Urinary bladder (tissue), 4 donors: ENCODE results near the gene BTG1. TPM values are rescaled to one million over a fixed set of nuclear protein-coding genes. Genes with fewer than 3 reads are reported as not detected.
"Not testable (repeated sequence)": the region's sequence is repeated elsewhere in the genome, so short reads cannot be mapped to it uniquely, and the experiment has no call there.

ENCODE experiments used
- DNase-seq: peaks from one replicate; pipeline ENCODE4 v3.0.0-alpha.2; 2015; ENCODE audit errors: extremely low spot score
- H3K27ac ChIP-seq: one replicate; pipeline ENCODE4 v1.5.1; 2013; ENCODE audit warnings: low read depth, mild to moderate bottlenecking, moderate library complexity
- H3K36me3 ChIP-seq: one replicate; pipeline ENCODE4 v1.6.1; 2013; ENCODE audit warnings: mild to moderate bottlenecking, moderate library complexity; ENCODE audit not compliant: insufficient read depth
- H3K4me1 ChIP-seq: one replicate; pipeline ENCODE4 v1.6.1; 2013; ENCODE audit warnings: mild to moderate bottlenecking, moderate library complexity; ENCODE audit not compliant: insufficient read depth
- H3K4me3 ChIP-seq: one replicate; pipeline ENCODE4 v1.5.1; 2013; ENCODE audit warnings: low read depth, low read length
- whole genome bisulfite sequencing: extraction: QIAGEN DNeasy Blood & Tissue Kit; methylation state at CpG from one replicate; pipeline ENCODE4 v1.1.7; 2013; 5-methylcytosine and 5-hydroxymethylcytosine counted together
- polyA plus RNA-seq: library from polyadenylated mRNA; stranded (reverse); fragments of 200-250 nt; gene quantifications from one replicate; pipeline ENCODE4 v1.2.3, GENCODE V29; 2013
- total RNA-seq: library from RNA; depleted of rRNA; stranded (reverse); fragments of >200 nt; gene quantifications from one replicate; pipeline ENCODE4 v1.2.3, GENCODE V29; 2014
- donor health status: healthy with polysubstance abuse.
- donor health status: healthy.

BTG1 gene
- total and polyA plus RNA-seq, 2 donors: 32.8 to 50.6 TPM

DNA sequence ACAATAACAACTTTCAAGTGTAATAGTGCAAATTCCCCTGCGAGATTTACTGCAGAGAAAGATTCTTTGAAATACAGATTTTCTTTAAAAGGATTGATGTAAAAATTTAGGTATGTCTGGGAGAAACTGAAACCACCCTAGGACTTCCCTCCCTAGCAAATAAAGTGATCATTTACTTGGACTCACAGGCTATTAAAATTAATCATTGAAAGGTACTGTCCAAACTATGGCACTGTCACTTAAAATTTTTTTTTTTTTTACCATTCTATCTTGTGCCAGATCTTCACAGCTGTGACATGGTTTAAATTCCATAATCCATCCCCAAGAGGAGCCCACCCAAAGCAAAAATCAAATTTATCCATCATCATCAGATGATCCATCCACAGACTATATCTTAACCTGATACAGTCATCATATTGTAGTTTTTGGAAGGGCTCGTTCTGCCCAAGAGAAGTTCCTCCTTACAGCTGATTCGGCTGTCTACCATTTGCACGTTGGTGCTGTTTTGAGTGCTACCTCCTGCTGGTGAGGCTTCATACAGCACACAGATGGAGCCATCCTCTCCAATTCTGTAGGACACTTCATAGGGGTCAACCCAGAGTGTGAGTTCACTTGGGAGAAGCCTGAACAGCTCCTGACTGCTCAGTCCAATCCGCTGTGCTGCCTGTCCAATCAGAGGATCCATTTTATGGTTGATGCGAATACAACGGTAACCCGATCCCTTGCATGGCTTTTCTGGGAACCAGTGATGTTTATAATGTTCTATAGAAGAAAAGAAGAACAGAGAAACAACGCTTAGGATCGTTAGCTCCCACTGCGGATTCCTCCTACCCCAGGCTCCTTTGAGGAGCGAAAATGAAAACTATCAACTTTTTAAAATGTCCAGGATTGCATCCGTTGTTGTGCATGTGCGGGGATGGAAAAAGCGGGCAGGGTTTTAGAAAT is 1.7 kb downstream of the BTG1 start:
- no peaks in the 10 kb centered on the region for H3K4me1 ChIP-seq
- peak overlapping the region; percentile 94 for H3K4me3 ChIP-seq
- DNase-seq: peak; percentile 73
- peak overlapping the region; percentile 99 for H3K27ac ChIP-seq
- H3K36me3 ChIP-seq: no peaks in the 10 kb centered on the region
- 1% methylated on average over 15 of the region's 15 CpGs for WGBS

DNA sequence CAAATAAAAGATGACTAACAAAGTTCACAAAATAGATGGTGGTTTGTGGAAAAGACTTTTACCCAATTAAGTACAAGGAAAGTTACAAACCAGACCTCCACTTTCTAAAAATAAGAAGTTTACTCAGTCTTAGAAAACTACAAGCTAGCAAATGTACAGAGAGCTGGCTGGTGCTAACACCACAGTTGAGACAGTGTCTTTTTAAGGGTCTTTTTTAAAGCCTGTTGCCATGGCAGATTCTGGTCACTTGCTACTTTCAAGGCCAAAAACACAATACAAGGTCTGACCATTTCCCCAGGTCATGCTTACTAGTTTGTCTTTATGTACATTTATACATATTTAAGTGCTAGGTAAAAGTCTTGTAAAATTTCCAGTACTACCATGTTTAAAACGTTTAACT is 2.4 kb downstream of the BTG1 start:
- 6% methylated on average over 1 of the region's 1 CpG for WGBS
- no peaks in the 10 kb centered on the region for H3K4me1 ChIP-seq

DNA sequence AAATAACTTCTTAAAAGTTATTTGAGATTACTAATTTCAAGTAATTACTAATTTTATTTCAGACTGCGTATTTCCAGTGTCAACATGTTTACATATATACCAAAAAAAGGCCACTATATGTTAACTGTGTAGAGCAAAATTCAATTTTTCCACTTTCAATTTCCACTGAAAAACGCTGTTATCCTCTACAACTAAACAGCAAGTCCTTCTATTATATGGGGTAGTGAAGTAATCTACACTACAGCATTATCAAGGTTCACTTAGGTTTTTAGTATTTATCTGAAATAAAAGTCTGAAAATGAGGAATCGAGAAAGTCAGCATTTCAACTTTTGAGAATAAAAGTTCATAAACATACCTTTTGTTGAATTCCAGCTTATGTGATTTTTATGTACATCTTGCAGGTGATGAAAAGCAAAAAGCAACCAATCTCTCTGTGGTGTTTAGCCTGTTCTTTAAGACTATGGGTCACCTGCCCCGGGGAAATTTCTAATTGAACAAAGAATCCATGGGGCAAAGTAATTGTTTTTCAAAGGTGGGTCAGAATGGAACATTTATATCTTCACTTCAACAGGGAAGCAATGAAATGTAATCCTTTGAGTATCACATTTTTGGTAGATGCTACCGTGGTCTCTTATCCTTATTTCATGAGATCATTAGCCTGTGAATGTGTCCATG is 3.3 kb downstream of the BTG1 start:
- DNase-seq: no peak
- peak overlapping the region; percentile 18 for H3K27ac ChIP-seq
- H3K4me3 ChIP-seq: peak overlapping the region; percentile 57
- H3K36me3 ChIP-seq: no peaks in the 10 kb centered on the region
- H3K4me1 ChIP-seq: peaks cover 2% of the 10 kb centered on the region
- WGBS: 12% methylated on average over 5 of the region's 5 CpGs

More for the DNA sequence above, 2.4 kb downstream of the BTG1 start:
- Histone ChIP-seq H3K36me3 (no peaks in the 10 kb centered on the region), H3K27ac (peak overlapping the region; percentile 67), H3K4me3 (peak overlapping the region; percentile 94)
- DNase-seq: no peak

DNA sequence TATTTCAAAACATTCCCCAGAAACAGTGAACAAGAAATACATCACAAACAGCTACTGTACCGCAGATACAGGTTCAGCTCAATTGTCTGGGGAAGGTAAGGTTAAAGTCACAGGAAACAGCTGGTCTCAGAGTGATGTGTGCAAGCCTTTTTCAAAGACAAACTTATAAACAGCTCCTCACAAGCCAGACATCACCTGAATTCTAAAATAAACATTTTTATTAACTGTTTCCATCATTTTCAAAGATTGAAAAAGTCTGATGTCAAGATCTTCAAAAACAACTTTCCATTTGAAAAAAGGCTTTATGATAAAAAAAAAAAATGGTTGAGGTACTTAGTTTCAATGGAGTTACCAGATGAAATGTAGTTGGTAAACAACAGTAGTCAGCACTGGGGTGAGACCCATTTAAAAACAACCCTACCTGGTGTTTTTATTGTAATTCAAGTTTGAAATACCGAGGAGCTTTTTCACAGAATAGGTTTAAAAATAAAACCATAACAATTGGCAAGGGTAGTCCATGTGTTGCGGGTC is 4.0 kb downstream of the BTG1 start:
- WGBS: 11% methylated on average over 3 of the region's 3 CpGs
- peak overlapping the region; percentile 57 for H3K4me3 ChIP-seq
- no peak overlapping the region for H3K27ac ChIP-seq
- no peak for DNase-seq
- peaks cover 2% of the 10 kb centered on the region for H3K4me1 ChIP-seq
- no peaks in the 10 kb centered on the region for H3K36me3 ChIP-seq

DNA sequence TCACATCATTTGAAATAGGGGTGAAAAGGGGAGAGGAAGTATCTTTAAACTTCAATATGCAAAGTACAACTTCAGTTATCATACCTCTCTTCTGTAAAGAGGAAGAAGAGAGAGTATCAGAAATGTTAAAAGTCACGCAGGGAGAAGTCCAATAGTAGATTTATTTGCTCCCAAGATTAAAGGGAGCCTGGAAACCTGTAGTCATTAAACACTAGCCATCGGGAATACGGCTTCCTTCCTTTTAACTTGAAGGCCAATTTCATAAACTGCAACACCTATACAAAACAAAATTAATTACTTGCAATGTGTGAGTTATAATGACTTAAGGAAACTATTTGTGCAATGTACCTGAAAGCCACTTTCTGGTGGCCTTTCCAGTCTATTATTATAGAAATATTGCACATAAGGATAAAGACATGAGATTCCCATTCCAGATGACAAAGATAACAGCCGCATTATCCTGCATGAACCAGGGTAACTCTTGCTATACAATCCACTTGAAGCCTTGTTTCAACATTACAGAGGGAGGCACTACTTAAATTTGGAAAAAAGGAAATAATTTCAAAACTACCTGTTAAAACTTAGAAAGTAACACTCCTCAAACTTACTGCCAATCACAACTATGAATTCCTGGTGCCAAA is 4.6 kb downstream of the BTG1 start:
- 15% methylated on average over 4 of the region's 4 CpGs for WGBS
- DNase-seq: no peak
- H3K4me1 ChIP-seq: peaks cover 2% of the 10 kb centered on the region

DNA sequence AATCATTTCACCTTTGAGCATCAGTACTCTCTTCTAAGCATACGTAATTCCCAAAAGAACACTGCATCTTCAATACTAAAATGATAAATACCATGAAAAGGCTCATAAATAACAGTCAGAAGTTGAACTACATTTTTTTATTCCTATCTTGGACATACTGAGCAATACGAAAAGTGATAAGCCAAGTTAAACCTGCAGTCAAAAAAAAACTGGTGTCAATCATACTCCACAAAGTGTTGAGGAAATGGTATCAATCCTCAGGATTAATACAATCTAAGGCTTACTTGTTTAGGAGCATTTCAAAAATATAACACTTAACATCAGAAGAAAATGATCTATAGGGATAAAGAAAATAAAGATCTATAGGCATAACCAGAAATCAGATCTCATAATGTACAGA is 5.5 kb downstream of the BTG1 start:
- H3K27ac ChIP-seq: peak overlapping the region; percentile 56
- WGBS: 34% methylated on average over 2 of the region's 2 CpGs

More for the DNA sequence above, 4.6 kb downstream of the BTG1 start:
- peak overlapping the region; percentile 59 for H3K27ac ChIP-seq
- no peaks in the 10 kb centered on the region for H3K36me3 ChIP-seq
- H3K4me3 ChIP-seq: peak overlapping the region; percentile 57

DNA sequence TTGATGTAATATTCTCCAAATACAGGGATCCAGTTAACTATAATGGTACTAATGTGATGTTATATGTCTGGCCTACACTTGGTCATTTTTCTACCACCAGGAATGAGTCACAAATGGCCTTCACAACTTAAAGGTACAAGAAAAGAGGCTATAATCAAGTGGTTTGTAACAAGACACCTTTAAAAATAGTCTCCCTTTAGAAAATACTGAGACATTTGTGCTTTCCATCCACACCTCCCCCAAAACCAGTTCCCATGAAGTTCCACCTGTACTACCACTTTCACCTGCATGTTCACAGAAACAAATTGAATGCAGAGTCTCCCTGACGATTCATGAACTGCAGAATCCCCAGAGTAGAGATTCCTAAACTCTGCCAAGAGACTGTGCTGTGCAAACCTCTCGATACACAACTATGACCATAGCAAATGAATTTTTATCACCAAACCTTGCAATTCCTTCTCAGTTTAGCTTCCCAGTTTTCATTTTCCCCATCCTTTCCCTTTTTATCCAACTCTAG is 6.0 kb downstream of the BTG1 start:
- WGBS: 15% methylated on average over 2 of the region's 2 CpGs
- Histone ChIP-seq H3K27ac (peak overlapping the region; percentile 56), H3K4me3 (peak overlapping the region; percentile 57), H3K36me3 (no peaks in the 10 kb centered on the region), H3K4me1 (peaks cover 2% of the 10 kb centered on the region)
- DNase-seq: no peak

More for the DNA sequence above, 5.5 kb downstream of the BTG1 start:
- Histone ChIP-seq H3K36me3 (no peaks in the 10 kb centered on the region), H3K4me1 (peaks cover 2% of the 10 kb centered on the region), H3K4me3 (peak overlapping the region; percentile 57)
- no peak for DNase-seq

DNA sequence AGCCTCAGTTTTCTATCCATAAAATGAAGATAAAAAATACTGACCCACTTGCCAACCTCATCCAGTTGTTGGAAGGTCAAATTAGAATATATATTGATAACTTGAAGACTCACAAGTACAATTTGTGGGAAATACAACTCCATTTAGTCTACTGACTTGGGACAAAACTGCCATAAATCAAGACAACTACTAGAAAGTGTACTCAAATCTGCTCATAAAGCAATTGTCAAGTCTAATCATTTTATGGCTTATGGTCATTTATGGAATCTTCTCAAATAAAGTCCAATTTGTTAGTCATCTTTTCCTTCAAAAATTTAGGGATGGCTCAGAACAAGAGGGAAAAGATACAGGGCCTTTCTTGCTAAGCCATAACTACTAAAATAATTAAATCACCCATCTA is 7.0 kb downstream of the BTG1 start:
- Histone ChIP-seq H3K4me3 (peak overlapping the region; percentile 46), H3K4me1 (peaks cover 2% of the 10 kb centered on the region), H3K27ac (no peak overlapping the region), H3K36me3 (no peaks in the 10 kb centered on the region)
- no peak for DNase-seq

DNA sequence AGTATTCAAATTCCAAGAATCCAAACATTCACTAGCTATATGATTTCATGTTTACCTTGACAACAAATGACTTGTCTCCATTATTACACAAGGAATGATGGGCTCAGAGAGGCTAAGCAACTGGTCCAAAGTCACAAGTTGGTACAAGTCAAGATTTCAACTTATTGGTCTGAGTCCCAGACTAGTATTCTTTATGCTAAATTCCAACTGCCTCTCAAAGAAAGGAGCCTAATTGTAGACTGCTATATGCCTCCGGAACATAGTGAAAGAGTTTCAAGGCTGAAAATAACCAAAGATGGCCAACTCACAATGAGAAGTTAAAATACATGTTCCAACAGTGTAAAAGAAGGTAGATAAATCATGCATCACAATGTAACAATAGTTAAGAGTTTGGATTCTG is 7.5 kb downstream of the BTG1 start:
- H3K27ac ChIP-seq: peak overlapping the region; percentile 10
- no peaks in the 10 kb centered on the region for H3K36me3 ChIP-seq
- DNase-seq: no peak
- WGBS: 75% methylated on average over 1 of the region's 1 CpG
- H3K4me1 ChIP-seq: peaks cover 2% of the 10 kb centered on the region
- peak overlapping the region; percentile 46 for H3K4me3 ChIP-seq

DNA sequence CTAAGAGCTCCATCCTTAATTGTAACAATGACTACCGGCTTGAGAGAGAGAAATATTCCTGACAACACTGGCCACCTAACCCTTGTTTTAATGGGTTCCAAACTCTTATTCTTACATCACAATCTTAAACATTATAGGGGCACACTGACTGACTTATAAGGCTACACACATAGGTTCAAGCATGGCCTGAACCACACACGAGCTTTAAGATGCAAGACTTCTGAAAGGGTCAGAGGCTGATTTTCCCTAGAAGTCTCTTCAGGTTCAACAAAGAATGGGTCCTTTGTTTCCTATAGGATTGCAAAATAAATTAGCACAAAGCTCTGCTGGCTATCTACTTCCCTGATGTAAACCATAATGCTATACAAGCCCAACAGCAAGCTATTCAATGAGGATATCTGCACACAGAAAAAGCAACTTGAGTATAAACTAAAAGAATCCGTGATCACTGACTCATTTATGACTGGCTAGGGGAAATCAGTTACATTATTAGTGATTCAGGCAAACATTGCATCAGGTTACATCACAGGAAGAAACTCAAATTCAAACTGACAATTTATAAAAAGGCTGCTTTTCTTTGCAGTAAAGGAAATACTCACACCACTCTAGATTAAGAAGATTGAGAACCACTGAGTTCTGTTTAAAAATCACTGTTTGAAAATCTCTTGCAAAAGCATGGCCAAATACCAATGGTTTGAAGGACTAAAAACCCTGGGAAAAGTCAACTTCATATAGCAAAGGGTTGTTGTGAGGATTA is 8.5 kb downstream of the BTG1 start:
- H3K27ac ChIP-seq: peak overlapping the region; percentile 10
- DNase-seq: no peak

DNA sequence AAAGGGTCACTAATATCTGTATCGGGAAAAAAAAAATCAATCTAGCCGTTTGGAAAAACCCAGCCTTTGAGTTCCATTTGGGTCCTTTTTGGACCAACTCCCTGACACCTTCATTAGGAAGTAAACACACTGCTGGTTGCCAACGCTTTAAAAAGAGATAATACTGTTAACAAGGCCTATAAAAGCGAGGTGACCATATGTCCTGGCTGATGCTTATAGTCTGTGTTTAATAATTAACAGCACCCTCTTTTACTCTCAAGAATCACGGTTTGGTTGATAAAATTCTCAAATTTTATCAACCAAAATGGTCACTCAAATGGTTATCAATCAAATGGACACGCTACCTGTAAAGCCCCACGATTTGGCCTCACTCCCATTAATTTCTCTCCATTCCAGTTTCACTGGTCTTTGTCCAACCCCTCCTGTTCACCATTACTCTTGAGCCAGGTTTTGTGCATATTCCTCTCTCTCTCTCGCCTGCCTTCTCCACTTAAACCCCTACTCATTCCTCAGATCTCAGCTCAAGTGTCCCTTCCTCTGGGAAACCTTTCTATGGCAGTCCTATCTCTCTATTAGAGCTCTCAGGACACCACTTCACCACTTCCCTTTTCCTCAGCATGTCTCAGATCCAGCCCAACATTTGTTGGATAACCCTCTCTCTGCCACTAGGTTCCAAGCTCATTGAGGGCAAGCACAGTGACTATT is 9.5 kb downstream of the BTG1 start:
- Histone ChIP-seq H3K4me3 (no peak overlapping the region), H3K36me3 (no peaks in the 10 kb centered on the region), H3K4me1 (peaks cover 2% of the 10 kb centered on the region), H3K27ac (no peak overlapping the region)
- WGBS: 55% methylated on average over 8 of the region's 8 CpGs
- no peak for DNase-seq

More for the DNA sequence above, 8.5 kb downstream of the BTG1 start:
- no peaks in the 10 kb centered on the region for H3K36me3 ChIP-seq
- H3K4me1 ChIP-seq: peaks cover 2% of the 10 kb centered on the region
- 61% methylated on average over 3 of the region's 3 CpGs for WGBS
- H3K4me3 ChIP-seq: peak overlapping the region; percentile 46

DNA sequence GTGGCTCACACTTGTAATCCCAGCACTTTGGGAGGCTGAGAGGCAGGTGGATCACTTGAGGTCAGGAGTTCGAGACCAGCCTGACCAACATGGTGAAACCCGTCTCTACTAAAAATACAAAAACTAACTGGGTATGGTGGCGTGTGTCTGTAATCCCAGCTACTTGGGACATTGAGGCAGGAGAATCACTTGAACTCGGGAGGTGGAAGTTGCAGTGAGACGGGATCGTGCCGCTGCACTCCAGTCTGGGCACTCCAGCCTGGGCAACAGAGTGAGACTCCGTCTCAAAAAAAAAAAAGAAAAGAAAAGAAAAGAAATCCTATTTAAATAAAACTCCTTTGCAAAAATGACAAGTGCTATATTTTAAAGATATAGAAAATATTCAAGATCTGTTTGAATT is 10.1 kb downstream of the BTG1 start:
- not testable (repeated sequence) for H3K4me3 ChIP-seq, DNase-seq, H3K36me3 ChIP-seq, H3K4me1 ChIP-seq, H3K27ac ChIP-seq
- WGBS: 91% methylated on average over 8 of the region's 8 CpGs
